Sigmoid colon (tissue), 7 donors: Measurements from ENCODE around the gene EIF4A2. TPM values are rescaled to one million over a fixed set of nuclear protein-coding genes. Genes with fewer than 3 reads are reported as not detected.

Experiments
- DNase-seq: peaks from one replicate; pipeline ENCODE4 v3.0.0-alpha.2; 2019
- H3K27ac ChIP-seq, 4 donors: fragments of 200-600 bp; sonication (generic); one replicate each; pipeline ENCODE4 v1.5.1; 2016 to 2019; ENCODE audit warnings: mild to moderate bottlenecking in 1 of 4
- H3K27me3 ChIP-seq, 3 donors: fragments of 200-600 bp; sonication (generic); one replicate each; pipeline ENCODE4 v1.5.1; 2019; ENCODE audit warnings: mild to moderate bottlenecking in 1 of 3
- H3K36me3 ChIP-seq, 4 donors: fragments of 200-600 bp; sonication (generic); one replicate each; pipeline ENCODE4 v1.5.1; 2016 to 2019
- H3K4me1 ChIP-seq, 4 donors: fragments of 200-600 bp; sonication (generic); one replicate each; pipeline ENCODE4 v1.5.1; 2017 to 2019
- H3K4me3 ChIP-seq, 4 donors: fragments of 200-600 bp; sonication (generic); one replicate each; pipeline ENCODE4 v1.5.1; 2017 to 2019; ENCODE audit warnings: mild to moderate bottlenecking in 2 of 4, moderate library complexity in 1 of 4
- H3K9me3 ChIP-seq, 4 donors: fragments of 200-600 bp in 3 of 4; sonication (generic) in 3 of 4; one replicate each; pipeline versions ENCODE4 v1.5.1 to v1.6.1; 2013 to 2019
- EP300 ChIP-seq, 4 donors: sonication (generic); formaldehyde crosslinking; IDR thresholded peaks; one replicate each; pipeline ENCODE4 v1.6.1; 2017; ENCODE audit warnings: antibody characterized with exemption in 4 of 4
- POLR2A ChIP-seq, 2 donors: fragments of 450-650 bp; IDR thresholded peaks; one replicate each; pipeline ENCODE4 v1.6.1; 2016; ENCODE audit warnings: antibody characterized with exemption in 2 of 2, mild to moderate bottlenecking in 2 of 2, moderate library complexity in 2 of 2
- POLR2AphosphoS5 ChIP-seq, 4 donors: sonication (generic); formaldehyde crosslinking; IDR thresholded peaks; one replicate each; pipeline ENCODE4 v1.6.1; 2017; ENCODE audit warnings: antibody characterized with exemption in 4 of 4
- WGBS, 2 donors: extraction: QIAGEN DNeasy Blood & Tissue Kit; methylation state at CpG; one replicate each; pipeline ENCODE4 v1.1.7; 2013; 5-methylcytosine and 5-hydroxymethylcytosine counted together
- intact Hi-C: fragments of 100-400 bp; cut with DNase I; formaldehyde crosslinking; loops from one replicate; pipeline ENCODE4 v1.15.1; 2023
- polyA plus RNA-seq, 3 donors: library from polyadenylated mRNA; stranded (reverse); fragments of 200-250 nt; gene quantifications; one replicate each; pipeline ENCODE4 v1.2.3, GENCODE V29; 2013
- total RNA-seq, 4 donors: library from RNA; depleted of rRNA; stranded (reverse); fragments of >200 nt; gene quantifications; one replicate each; pipeline ENCODE4 v1.1.0, GENCODE V29; 2016
- TF ChIP-seq, protein P1 (sequence below), 4 experiments: fragments of 450-650 bp in 3 of 4; fragments of 200-600 bp in 1 of 4; IDR thresholded peaks; one replicate each; pipeline ENCODE4 v1.5.1; 2016 to 2019; ENCODE audit warnings: antibody characterized with exemption in 4 of 4, mild to moderate bottlenecking in 3 of 4, moderate library complexity in 2 of 4
- donor health status: healthy with polysubstance abuse.
- donor health status: Bipolar disorder and iron deficiency.
- donor health status: healthy.

EIF4A2 gene
- total and polyA plus RNA-seq, 7 donors = 305 to 1,010 (median 632) TPM

DNA sequence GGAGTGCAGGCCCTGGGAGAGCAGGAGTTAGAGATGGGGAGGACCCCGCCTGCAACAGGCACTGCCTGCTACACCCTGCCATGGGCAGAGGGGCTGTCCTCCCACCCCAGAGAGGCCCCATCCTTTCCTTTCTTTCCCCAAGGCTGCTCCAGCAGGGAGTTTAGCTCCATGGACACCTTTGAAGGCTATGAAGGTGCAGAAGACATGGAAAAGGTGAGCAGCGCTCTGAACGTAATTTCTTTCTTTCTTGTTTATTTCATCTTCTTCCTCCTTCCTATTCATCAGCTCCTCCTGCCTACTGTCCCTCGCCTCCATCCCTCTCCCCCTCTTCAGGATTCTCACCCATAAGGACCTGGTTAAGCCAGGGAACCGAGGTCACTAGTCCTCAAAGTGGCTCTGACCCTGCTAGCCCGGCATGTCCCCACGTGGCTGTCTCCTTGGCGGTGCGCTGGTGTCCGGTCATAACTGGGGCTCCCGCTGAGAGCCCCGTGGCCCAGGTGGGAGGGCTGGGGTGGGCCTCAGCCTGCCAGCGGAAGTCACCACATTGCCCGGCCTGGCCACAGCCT lies 43.1 kb downstream of the EIF4A2 start:
- 13 to 15% methylated on average over 14 of the region's 14 CpGs for WGBS, 2 donors

GRCh38 chr3:186826976-186827857 lies 43.8 kb downstream of the EIF4A2 start:
- Histone ChIP-seq H3K27ac (peak overlapping the region; percentile 67 to 74 (median 70)), H3K4me1 (peaks cover 0 to 29% (median 13%) of the 10 kb centered on the region in 4 donors), H3K27me3 (peaks cover 18 to 71% (median 40%) of the 10 kb centered on the region in 3 donors), H3K4me3 (peak overlapping the region; percentile 50 to 74 (median 65)), H3K36me3 (no peaks in the 10 kb centered on the region), H3K9me3 (no peaks in the 10 kb centered on the region)
- 1 to 2% methylated on average over 80 of the region's 80 CpGs for WGBS, 2 donors
- TF ChIP-seq POLR2AphosphoS5 (IDR thresholded peaks at IDR 0.05) (peak; percentile 38 to 73 (median 64)), POLR2A (IDR thresholded peaks at IDR 0.05) (no peak)
- DNase-seq = peak; percentile 84
- intact Hi-C loops = loop anchor here (2.0 to 5.0 kb wide), 3 partner anchors 20 to 720 kb away; partner anchors contain the start of genes ETV5 and RFC4

More for the DNA sequence above, 43.1 kb downstream of the EIF4A2 start:
- H3K9me3 ChIP-seq = no peaks in the 10 kb centered on the region
- H3K36me3 ChIP-seq = no peaks in the 10 kb centered on the region
- H3K27ac ChIP-seq = peak overlapping the region in 1 of 4 donors; percentile 74
- H3K4me1 ChIP-seq = peaks cover 0 to 29% (median 13%) of the 10 kb centered on the region in 4 donors
- no peak for DNase-seq
- peaks cover 18 to 64% (median 40%) of the 10 kb centered on the region in 3 donors for H3K27me3 ChIP-seq
- no peak for TF ChIP-seq POLR2AphosphoS5 (IDR thresholded peaks at IDR 0.05)
- no peak for TF ChIP-seq POLR2A (IDR thresholded peaks at IDR 0.05)
- TF ChIP-seq EP300 (IDR thresholded peaks at IDR 0.05) = no peak
- TF ChIP-seq, protein P1, sequence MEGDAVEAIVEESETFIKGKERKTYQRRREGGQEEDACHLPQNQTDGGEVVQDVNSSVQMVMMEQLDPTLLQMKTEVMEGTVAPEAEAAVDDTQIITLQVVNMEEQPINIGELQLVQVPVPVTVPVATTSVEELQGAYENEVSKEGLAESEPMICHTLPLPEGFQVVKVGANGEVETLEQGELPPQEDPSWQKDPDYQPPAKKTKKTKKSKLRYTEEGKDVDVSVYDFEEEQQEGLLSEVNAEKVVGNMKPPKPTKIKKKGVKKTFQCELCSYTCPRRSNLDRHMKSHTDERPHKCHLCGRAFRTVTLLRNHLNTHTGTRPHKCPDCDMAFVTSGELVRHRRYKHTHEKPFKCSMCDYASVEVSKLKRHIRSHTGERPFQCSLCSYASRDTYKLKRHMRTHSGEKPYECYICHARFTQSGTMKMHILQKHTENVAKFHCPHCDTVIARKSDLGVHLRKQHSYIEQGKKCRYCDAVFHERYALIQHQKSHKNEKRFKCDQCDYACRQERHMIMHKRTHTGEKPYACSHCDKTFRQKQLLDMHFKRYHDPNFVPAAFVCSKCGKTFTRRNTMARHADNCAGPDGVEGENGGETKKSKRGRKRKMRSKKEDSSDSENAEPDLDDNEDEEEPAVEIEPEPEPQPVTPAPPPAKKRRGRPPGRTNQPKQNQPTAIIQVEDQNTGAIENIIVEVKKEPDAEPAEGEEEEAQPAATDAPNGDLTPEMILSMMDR (IDR thresholded peaks at IDR 0.05) = no peak
- H3K4me3 ChIP-seq = peak overlapping the region; percentile 50 to 74 (median 65)
- intact Hi-C loops = loop anchor here (2.0 to 5.0 kb wide), 3 partner anchors 20 to 719 kb away; partner anchors contain the start of genes ETV5 and RFC4

DNA sequence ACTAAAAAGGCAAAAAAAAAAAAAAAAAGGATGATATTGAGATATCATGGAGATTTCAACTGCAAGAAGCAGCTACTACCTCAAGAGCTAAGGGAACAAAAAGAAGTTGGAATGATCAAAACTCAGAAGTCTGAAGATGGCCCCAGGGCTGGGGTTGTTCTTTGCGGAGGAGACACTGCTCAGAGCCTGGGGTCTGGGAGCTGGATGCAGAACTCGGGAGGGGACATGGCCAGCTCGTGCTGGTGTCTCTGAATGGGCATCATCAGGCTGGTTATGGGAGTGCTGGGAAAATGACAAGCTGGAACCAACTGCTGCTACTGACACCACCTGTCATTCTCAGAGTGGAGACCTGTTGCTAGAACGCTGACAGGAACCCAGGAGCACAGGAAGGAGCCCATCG lies 45.0 kb downstream of the EIF4A2 start:
- Histone ChIP-seq H3K27me3 (peaks cover 18 to 80% (median 40%) of the 10 kb centered on the region in 3 donors), H3K36me3 (no peaks in the 10 kb centered on the region), H3K4me1 (peaks cover 0 to 29% (median 13%) of the 10 kb centered on the region in 4 donors), H3K9me3 (no peaks in the 10 kb centered on the region), H3K4me3 (no peak overlapping the region), H3K27ac (no peak overlapping the region)
- intact Hi-C loops = loop anchor here (5.0 kb wide), 2 partner anchors 339 to 721 kb away; partner anchors contain the start of gene ETV5
- no peak for DNase-seq
- 21 to 27% methylated on average over 5 of the region's 5 CpGs for WGBS, 2 donors
- TF ChIP-seq POLR2A (IDR thresholded peaks at IDR 0.05) (no peak), POLR2AphosphoS5 (IDR thresholded peaks at IDR 0.05) (no peak), EP300 (IDR thresholded peaks at IDR 0.05) (no peak)
- TF ChIP-seq, protein P1 (IDR thresholded peaks at IDR 0.05) = no peak

DNA sequence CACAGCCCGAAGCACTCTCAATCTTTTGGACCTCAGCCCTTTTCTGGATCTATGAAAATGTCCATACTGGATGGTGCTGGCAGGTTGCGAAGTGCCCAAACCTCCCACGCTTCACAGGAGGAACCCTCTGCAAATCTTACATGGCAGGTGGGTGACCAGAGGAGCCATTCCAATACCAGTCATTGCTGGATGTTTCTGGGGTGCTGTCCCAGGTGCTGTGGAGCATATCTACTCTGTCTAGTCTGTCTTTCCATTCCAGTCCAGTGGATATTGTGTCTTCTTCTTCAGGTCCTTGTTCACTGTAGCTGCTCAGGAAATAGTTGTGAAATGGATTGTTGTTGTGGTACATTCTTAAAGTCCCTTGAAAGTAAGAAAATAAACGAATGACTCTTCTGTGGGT lies 48.4 kb downstream of the EIF4A2 start:
- H3K27me3 ChIP-seq = peaks cover 3 to 56% (median 24%) of the 10 kb centered on the region in 3 donors
- no peaks in the 10 kb centered on the region for H3K9me3 ChIP-seq
- intact Hi-C loops = no loop called here
- DNase-seq = no peak
- TF ChIP-seq, protein P1 (IDR thresholded peaks at IDR 0.05) = no peak
- TF ChIP-seq POLR2A (IDR thresholded peaks at IDR 0.05) (no peak), POLR2AphosphoS5 (IDR thresholded peaks at IDR 0.05) (no peak), EP300 (IDR thresholded peaks at IDR 0.05) (no peak)
- no peak overlapping the region for H3K4me3 ChIP-seq
- H3K27ac ChIP-seq = no peak overlapping the region
- WGBS, 2 donors = 79 to 84% methylated on average over 4 of the region's 4 CpGs
- H3K4me1 ChIP-seq = peaks cover 0 to 11% (median 4%) of the 10 kb centered on the region in 4 donors
- no peaks in the 10 kb centered on the region for H3K36me3 ChIP-seq

GRCh38 chr3:186832276-186832675 lies 48.9 kb downstream of the EIF4A2 start:
- intact Hi-C loops = no loop called here
- TF ChIP-seq, protein P1 (IDR thresholded peaks at IDR 0.05) = no peak
- TF ChIP-seq POLR2A (IDR thresholded peaks at IDR 0.05) = no peak
- no peak for TF ChIP-seq POLR2AphosphoS5 (IDR thresholded peaks at IDR 0.05)
- no peak for TF ChIP-seq EP300 (IDR thresholded peaks at IDR 0.05)
- WGBS, 2 donors = 91 to 95% methylated on average over 1 of the region's 1 CpG
- no peaks in the 10 kb centered on the region for H3K36me3 ChIP-seq
- H3K9me3 ChIP-seq = no peaks in the 10 kb centered on the region
- no peak for DNase-seq
- H3K4me1 ChIP-seq = peaks cover 0 to 6% (median 3%) of the 10 kb centered on the region in 4 donors
- peaks cover 3 to 55% (median 24%) of the 10 kb centered on the region in 3 donors for H3K27me3 ChIP-seq
- H3K4me3 ChIP-seq = no peak overlapping the region
- no peak overlapping the region for H3K27ac ChIP-seq
